Neural cell (in vitro differentiated cells): Measurements from ENCODE around the gene MPI.

Experiments used
- CTCF ChIP-seq: fragments of 450-650 bp; IDR thresholded peaks from 2 replicates; pipeline ENCODE4 v1.5.1; 2014; ENCODE audit warnings: antibody characterized with exemption, mild to moderate bottlenecking, moderate library complexity; ENCODE audit not compliant: poor library complexity, severe bottlenecking
- EZH2 ChIP-seq: fragments of 200-600, 300-800 bp; shearing (Covaris generic), sonication (generic); IDR thresholded peaks from 2 replicates; pipeline ENCODE4 v1.6.1; 2014; ENCODE audit warnings: antibody characterized with exemption, low read length, borderline replicate concordance, mild to moderate bottlenecking; ENCODE audit not compliant: insufficient read depth, poor library complexity, severe bottlenecking
- RAD21 ChIP-seq: fragments of 450-650 bp; conservative IDR thresholded peaks from 2 replicates; pipeline ENCODE4 v1.6.1; 2014; ENCODE audit warnings: antibody characterized with exemption, mild to moderate bottlenecking, moderate library complexity

GRCh38 chr15:74878273-74878672, 11.6 kb upstream of the MPI start:
- no peak for TF ChIP-seq CTCF
- no peak for TF ChIP-seq EZH2
- no peak for TF ChIP-seq RAD21
